Spleen (tissue), 11 donors: ENCODE data around the gene SURF2. TPM values are rescaled to one million over a fixed set of nuclear protein-coding genes. Genes with fewer than 3 reads are reported as not detected.
"Not testable (repeated sequence)": the region's sequence is repeated elsewhere in the genome, so short reads cannot be mapped to it uniquely, and the experiment has no call there.

ENCODE experiments used
- DNase-seq: peaks from one replicate; pipeline ENCODE4 v3.0.0-alpha.2; 2020
- H3K27ac ChIP-seq, 8 donors: fragments of 200-600 bp; sonication (generic) in 7 of 8; 1 replicate in 4 of 8; 2 replicates in 4 of 8; pipeline versions ENCODE4 v1.5.0 to v1.8.0; 2016 to 2021; ENCODE audit warnings: inconsistent platforms in 4 of 8, mild to moderate bottlenecking in 4 of 8, moderate library complexity in 1 of 8
- H3K27me3 ChIP-seq, 7 donors: fragments of 200-600 bp; sonication (generic) in 6 of 7; replicated peaks in 1 of 7; 1 replicate in 4 of 7; 2 replicates in 3 of 7; pipeline versions ENCODE4 v1.5.0 to v1.8.0; 2016 to 2021; ENCODE audit warnings: inconsistent platforms in 3 of 7, mild to moderate bottlenecking in 1 of 7
- H3K36me3 ChIP-seq, 6 donors: fragments of 200-600 bp; sonication (generic) in 5 of 6; 1 replicate in 4 of 6; 2 replicates in 2 of 6; pipeline versions ENCODE4 v1.5.0 to v1.8.0; 2016 to 2021; ENCODE audit warnings: inconsistent platforms in 2 of 6
- H3K4me1 ChIP-seq, 6 donors: fragments of 200-600 bp; sonication (generic) in 5 of 6; 1 replicate in 3 of 6; 2 replicates in 3 of 6; pipeline versions ENCODE4 v1.5.0 to v1.8.0; 2016 to 2021; ENCODE audit warnings: inconsistent platforms in 3 of 6
- H3K4me3 ChIP-seq, 8 donors: fragments of 200-600 bp; sonication (generic) in 7 of 8; 1 replicate in 4 of 8; 2 replicates in 4 of 8; pipeline versions ENCODE4 v1.5.0 to v1.8.0; 2016 to 2021; ENCODE audit warnings: inconsistent platforms in 4 of 8, mild to moderate bottlenecking in 4 of 8, moderate library complexity in 2 of 8
- H3K9me3 ChIP-seq, 8 donors: fragments of 200-600 bp; sonication (generic) in 7 of 8; 1 replicate in 4 of 8; 2 replicates in 4 of 8; pipeline versions ENCODE4 v1.5.0 to v1.8.0; 2016 to 2021; ENCODE audit warnings: inconsistent platforms in 4 of 8
- CTCF ChIP-seq, 11 experiments: fragments of 200-600 bp in 7 of 11; fragments of 450-650 bp in 4 of 11; sonication (generic) in 4 of 11; IDR thresholded peaks in 8 of 11; conservative IDR thresholded peaks in 3 of 11; 1 replicate in 7 of 11; 2 replicates in 4 of 11; pipeline versions ENCODE4 v1.4.0 to v1.8.0; 2016 to 2021; ENCODE audit warnings: antibody characterized with exemption in 11 of 11, inconsistent platforms in 4 of 11, mild to moderate bottlenecking in 1 of 11
- POLR2A ChIP-seq, 3 donors: fragments of 450-650 bp; IDR thresholded peaks; one replicate each; pipeline ENCODE4 v1.5.1; 2017; ENCODE audit warnings: antibody characterized with exemption in 3 of 3, mild to moderate bottlenecking in 1 of 3
- POLR2AphosphoS5 ChIP-seq, 3 donors: sonication (generic); formaldehyde crosslinking; IDR thresholded peaks; one replicate each; pipeline ENCODE4 v1.5.1; 2017; ENCODE audit warnings: antibody characterized with exemption in 3 of 3
- WGBS, 5 donors: extraction: QIAGEN DNeasy Blood & Tissue Kit in 3 of 5; methylation state at CpG; one replicate each; pipeline versions ENCODE4 v1.1.5 to v1.1.7; 2013 to 2018; 5-methylcytosine and 5-hydroxymethylcytosine counted together
- intact Hi-C: fragments of 100-400 bp; cut with DNase I; formaldehyde crosslinking; loops from one replicate; pipeline ENCODE4 v1.15.0; 2023; ENCODE audit warnings: low total_unique reads
- polyA plus RNA-seq, 3 donors: library from polyadenylated mRNA; stranded (reverse); fragments of 200-250 nt; gene quantifications; one replicate each; pipeline ENCODE4 v1.2.1, GENCODE V29; 2013
- total RNA-seq, 7 donors: library from RNA; depleted of rRNA in 3 of 7; stranded (reverse); fragments of >200 nt in 3 of 7; fragmentation: NEBNext Ultra II Directional in 4 of 7; extraction: Animal tissue kit (Norgen Biotek cat#: 25700) in 4 of 7; gene quantifications; one replicate each; pipeline versions ENCODE4 v1.1.0 to v1.2.1, GENCODE V29; 2016 to 2021
- donor health status: healthy with polysubstance abuse.
- donor health status: DM: no; HTN: no; CAD: no; lungs with moderate emphysema.
- donor health status: DM: no; HTN: no; CAD: no.
- donor health status: Bipolar disorder and iron deficiency.
- donor health status: healthy.
- donor health status: DM: no; HTN: no; CAD: no.
- donor health status: DM: yes; HTN: yes; CAD: no.

The SURF2 gene
- total and polyA plus RNA-seq, 10 donors: 6.5 to 32.6 (median 13.9) TPM

DNA sequence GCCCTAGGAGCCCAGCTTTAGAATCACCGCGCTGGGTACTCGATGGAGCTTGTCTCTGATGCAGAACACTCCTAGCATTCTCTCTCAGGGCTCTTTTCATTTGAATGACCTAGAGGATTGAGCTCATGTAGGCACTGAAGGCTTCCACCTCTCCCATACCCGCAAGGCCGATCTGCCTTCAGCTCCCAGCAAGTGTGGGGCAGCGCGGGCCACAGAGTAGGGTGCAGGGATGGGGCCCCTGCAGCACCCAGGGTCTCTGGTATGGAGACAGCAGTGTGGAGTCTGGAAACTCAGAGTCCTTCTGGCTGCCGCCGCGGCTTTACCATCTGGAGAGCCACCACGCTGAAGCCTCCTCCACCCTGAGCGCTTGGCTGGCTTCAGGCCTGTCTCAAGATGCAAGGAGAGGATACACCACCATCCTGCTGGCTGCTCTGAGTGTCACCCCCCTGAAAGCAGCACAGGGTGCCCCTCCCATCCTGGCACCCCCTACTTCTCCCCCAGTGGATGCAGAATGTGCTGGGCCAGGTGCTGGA lies 32.7 kb downstream of the SURF2 start:
- Histone ChIP-seq H3K27ac (no peak overlapping the region), H3K4me1 (peaks cover 0 to 8% (median 0%) of the 10 kb centered on the region in 6 donors), H3K9me3 (no peaks in the 10 kb centered on the region), H3K4me3 (no peak overlapping the region), H3K36me3 (no peaks in the 10 kb centered on the region), H3K27me3 (peaks cover 0 to 29% (median 0%) of the 10 kb centered on the region in 7 donors)
- 96 to 98% (median 97%) methylated on average over 11 to 12 of the region's 12 CpGs for WGBS, 5 donors
- intact Hi-C loops: no loop called here
- DNase-seq: no peak
- TF ChIP-seq POLR2AphosphoS5 (IDR thresholded peaks at IDR 0.05) (no peak), POLR2A (IDR thresholded peaks at IDR 0.05) (no peak), CTCF (IDR thresholded peaks at IDR 0.05 in 8 of 11, conservative IDR thresholded peaks at IDR 0.05 in 3 of 11) (no peak)

DNA sequence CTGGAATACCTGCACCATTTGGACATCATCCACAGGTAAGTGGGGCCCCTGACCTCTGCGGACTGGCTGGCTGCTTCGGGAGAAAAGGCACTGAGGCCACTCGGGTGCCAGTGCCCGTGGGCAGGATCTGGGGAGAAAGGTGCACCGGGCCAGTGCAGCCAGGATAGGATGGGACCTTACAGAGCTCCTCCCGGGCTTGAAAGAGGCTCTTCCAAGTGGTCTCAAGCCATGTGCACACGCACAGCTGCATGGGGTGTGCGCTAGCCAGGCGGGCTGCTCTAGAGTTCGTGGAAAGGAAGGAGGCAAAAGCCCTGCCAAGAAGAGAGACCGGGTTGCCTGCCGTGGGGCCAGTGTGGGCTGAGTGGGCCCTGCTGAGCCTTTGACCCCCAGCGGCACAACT lies 33.2 kb downstream of the SURF2 start:
- 80 to 92% (median 89%) methylated on average over 13 of the region's 13 CpGs for WGBS, 5 donors
- no peak for TF ChIP-seq CTCF (IDR thresholded peaks at IDR 0.05 in 8 of 11, conservative IDR thresholded peaks at IDR 0.05 in 3 of 11)
- no peak for TF ChIP-seq POLR2A (IDR thresholded peaks at IDR 0.05)
- no peak for TF ChIP-seq POLR2AphosphoS5 (IDR thresholded peaks at IDR 0.05)

GRCh38 chr9:133390713-133391112 lies 34.4 kb downstream of the SURF2 start:
- Histone ChIP-seq H3K36me3 (no peaks in the 10 kb centered on the region), H3K4me1 (peaks cover 0 to 22% (median 0%) of the 10 kb centered on the region in 6 donors), H3K27me3 (peaks cover 0 to 41% (median 0%) of the 10 kb centered on the region in 7 donors), H3K27ac (no peak overlapping the region), H3K4me3 (no peak overlapping the region), H3K9me3 (no peaks in the 10 kb centered on the region)
- 82 to 89% (median 83%) methylated on average over 7 of the region's 7 CpGs for WGBS, 5 donors
- TF ChIP-seq POLR2AphosphoS5 (IDR thresholded peaks at IDR 0.05) (no peak), CTCF (IDR thresholded peaks at IDR 0.05 in 8 of 11, conservative IDR thresholded peaks at IDR 0.05 in 3 of 11) (no peak)
- no peak for DNase-seq
- intact Hi-C loops: no loop called here

More for the DNA sequence above, 33.2 kb downstream of the SURF2 start:
- Histone ChIP-seq H3K4me3 (no peak overlapping the region), H3K9me3 (no peaks in the 10 kb centered on the region), H3K27ac (no peak overlapping the region), H3K27me3 (peaks cover 0 to 34% (median 0%) of the 10 kb centered on the region in 7 donors), H3K4me1 (peaks cover 0 to 10% (median 0%) of the 10 kb centered on the region in 6 donors), H3K36me3 (no peaks in the 10 kb centered on the region)
- DNase-seq: no peak
- intact Hi-C loops: no loop called here

GRCh38 chr9:133391449-133391848 lies 35.1 kb downstream of the SURF2 start:
- H3K36me3 ChIP-seq, intact Hi-C loops, H3K27ac ChIP-seq, H3K4me3 ChIP-seq, DNase-seq, H3K9me3 ChIP-seq: not testable (repeated sequence)
- 53 to 73% (median 64%) methylated on average over 2 to 3 of the region's 4 CpGs for WGBS, 5 donors
- H3K4me1 ChIP-seq: peaks cover 0 to 21% (median 0%) of the 10 kb centered on the region in 6 donors
- H3K27me3 ChIP-seq: peaks cover 0 to 41% (median 0%) of the 10 kb centered on the region in 7 donors

DNA sequence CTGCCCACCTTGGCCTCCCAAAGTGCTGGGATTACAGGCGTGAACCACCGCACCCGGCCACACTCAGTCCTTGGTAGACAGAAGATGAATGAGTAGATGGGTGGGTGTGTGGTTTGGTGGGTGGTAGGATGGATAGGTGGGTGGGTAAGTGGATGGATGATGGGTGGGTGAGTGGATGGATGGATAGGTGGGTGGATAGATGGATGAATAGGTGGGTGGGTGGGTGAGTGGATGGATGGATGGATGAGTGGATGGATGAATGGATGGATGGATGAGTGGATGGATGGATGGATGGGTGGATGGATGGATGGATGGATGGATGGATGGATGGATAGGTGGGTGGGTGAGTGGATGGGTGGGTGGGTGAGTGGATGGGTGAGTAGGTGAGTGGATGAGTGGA lies 36.0 kb downstream of the SURF2 start:
- H3K4me3 ChIP-seq, DNase-seq, H3K36me3 ChIP-seq, intact Hi-C loops, H3K27ac ChIP-seq, H3K9me3 ChIP-seq: not testable (repeated sequence)
- H3K27me3 ChIP-seq: peaks cover 0 to 41% (median 0%) of the 10 kb centered on the region in 7 donors
- peaks cover 0 to 15% (median 0%) of the 10 kb centered on the region in 6 donors for H3K4me1 ChIP-seq
- 95 to 100% (median 97%) methylated on average over 3 of the region's 3 CpGs for WGBS, 5 donors
